ENCODE data around the gene SLC6A13. TPM values are rescaled to one million over a fixed set of nuclear protein-coding genes. Genes with fewer than 3 reads are reported as not detected.

The SLC6A13 gene
- total and polyA plus RNA-seq, 2 donors (not counting 1 experiment from before 2014, with no cell fraction given) = 0.22 to 0.54 TPM

GRCh38 chr12:209851-210250, 52.8 kb downstream of the SLC6A13 start:
- Histone ChIP-seq H3K4me3 (ENCODE audit: control extremely low read depth in 1 of 5, extremely low read depth in 1 of 5, insufficient read depth in 1 of 5, low read depth in 2 of 5, low read length in 4 of 5) (no peak overlapping the region), H3K27ac (ENCODE audit: low read length in 2 of 2) (no peak overlapping the region), H3K27me3 (replicated peaks in 1 of 4; ENCODE audit: control extremely low read depth in 1 of 4, control insufficient read depth in 3 of 4, insufficient read depth in 4 of 4, low read length in 3 of 4) (peaks cover 0 to 31% (median 7%) of the 10 kb centered on the region in 4 experiments), H4K20me1 (ENCODE audit: control insufficient read depth, insufficient read depth, low read length, poor library complexity, severe bottlenecking) (no peaks in the 10 kb centered on the region), H3K36me3 (replicated peaks in 1 of 2; ENCODE audit: control extremely low read depth in 1 of 2, control insufficient read depth in 1 of 2, extremely low read depth in 1 of 2, insufficient read depth in 2 of 2, low read length in 1 of 2) (no peaks in the 10 kb centered on the region), H3K79me2 (ENCODE audit: control insufficient read depth, insufficient read depth, low read length) (no peaks in the 10 kb centered on the region), H3K4me2 (replicated peaks; ENCODE audit: low read depth, low read length, poor library complexity, severe bottlenecking) (no peak overlapping the region), H3K9ac (ENCODE audit: low read length) (no peak overlapping the region), H2AFZ (ENCODE audit: insufficient read depth, low read depth, low read length, poor library complexity, severe bottlenecking) (no peak overlapping the region), H3K9me3 (ENCODE audit: control extremely low read depth in 1 of 3, control insufficient read depth in 2 of 3, insufficient read depth in 1 of 3, low read length in 2 of 3) (peaks cover 0 to 8% (median 0%) of the 10 kb centered on the region in 3 donors), H3K4me1 (ENCODE audit: control insufficient read depth in 2 of 2, insufficient read depth in 2 of 2, low read length in 2 of 2) (peaks cover 3 to 8% of the 10 kb centered on the region in 2 donors)
- Mint-ChIP-seq H3K27ac (no peak overlapping the region), H3K27me3 (peaks cover 55% of the 10 kb centered on the region), H3K4me1 (peaks cover 10% of the 10 kb centered on the region), H3K9me3 (ENCODE audit: insufficient read depth) (peaks cover 2% of the 10 kb centered on the region), H3K4me3 (no peak overlapping the region)
- CTCF ChIA-PET = interaction anchor here (0.6 kb wide), 1 partner anchor 13 kb away, joined by 3 read pairs; no protein-coding TSS in a partner anchor
- ATAC-seq (ENCODE audit: low read depth) (no peak), DNase-seq (no peak)
- intact Hi-C loops (cut with micrococcal nuclease) = no loop called here
- no peak for TF ChIP-seq EZH2 (IDR thresholded peaks at IDR 0.05; ENCODE audit: borderline replicate concordance, insufficient read depth, low read depth, low read length, poor library complexity, severe bottlenecking)
- TF ChIP-seq, protein P1, sequence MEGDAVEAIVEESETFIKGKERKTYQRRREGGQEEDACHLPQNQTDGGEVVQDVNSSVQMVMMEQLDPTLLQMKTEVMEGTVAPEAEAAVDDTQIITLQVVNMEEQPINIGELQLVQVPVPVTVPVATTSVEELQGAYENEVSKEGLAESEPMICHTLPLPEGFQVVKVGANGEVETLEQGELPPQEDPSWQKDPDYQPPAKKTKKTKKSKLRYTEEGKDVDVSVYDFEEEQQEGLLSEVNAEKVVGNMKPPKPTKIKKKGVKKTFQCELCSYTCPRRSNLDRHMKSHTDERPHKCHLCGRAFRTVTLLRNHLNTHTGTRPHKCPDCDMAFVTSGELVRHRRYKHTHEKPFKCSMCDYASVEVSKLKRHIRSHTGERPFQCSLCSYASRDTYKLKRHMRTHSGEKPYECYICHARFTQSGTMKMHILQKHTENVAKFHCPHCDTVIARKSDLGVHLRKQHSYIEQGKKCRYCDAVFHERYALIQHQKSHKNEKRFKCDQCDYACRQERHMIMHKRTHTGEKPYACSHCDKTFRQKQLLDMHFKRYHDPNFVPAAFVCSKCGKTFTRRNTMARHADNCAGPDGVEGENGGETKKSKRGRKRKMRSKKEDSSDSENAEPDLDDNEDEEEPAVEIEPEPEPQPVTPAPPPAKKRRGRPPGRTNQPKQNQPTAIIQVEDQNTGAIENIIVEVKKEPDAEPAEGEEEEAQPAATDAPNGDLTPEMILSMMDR (IDR thresholded peaks at IDR 0.05) = no peak
- POLR2A ChIA-PET = no interaction called here
- WGBS (ENCODE audit: insufficient coverage) = 92% methylated on average over 9 of the region's 12 CpGs

GRCh38 chr12:209246-209645, 53.4 kb downstream of the SLC6A13 start:
- DNase-seq (no peak), ATAC-seq (ENCODE audit: low read depth) (no peak)
- Histone ChIP-seq H3K36me3 (replicated peaks in 1 of 2; ENCODE audit: control extremely low read depth in 1 of 2, control insufficient read depth in 1 of 2, extremely low read depth in 1 of 2, insufficient read depth in 2 of 2, low read length in 1 of 2) (no peaks in the 10 kb centered on the region), H3K4me2 (replicated peaks; ENCODE audit: low read depth, low read length, poor library complexity, severe bottlenecking) (no peak overlapping the region), H3K9ac (ENCODE audit: low read length) (no peak overlapping the region), H3K4me3 (ENCODE audit: control extremely low read depth in 1 of 5, extremely low read depth in 1 of 5, insufficient read depth in 1 of 5, low read depth in 2 of 5, low read length in 4 of 5) (no peak overlapping the region), H3K79me2 (ENCODE audit: control insufficient read depth, insufficient read depth, low read length) (no peaks in the 10 kb centered on the region), H3K27ac (ENCODE audit: low read length in 2 of 2) (no peak overlapping the region), H3K27me3 (replicated peaks in 1 of 4; ENCODE audit: control extremely low read depth in 1 of 4, control insufficient read depth in 3 of 4, insufficient read depth in 4 of 4, low read length in 3 of 4) (peaks cover 0 to 36% (median 9%) of the 10 kb centered on the region in 4 experiments), H4K20me1 (ENCODE audit: control insufficient read depth, insufficient read depth, low read length, poor library complexity, severe bottlenecking) (no peaks in the 10 kb centered on the region), H3K9me3 (ENCODE audit: control extremely low read depth in 1 of 3, control insufficient read depth in 2 of 3, insufficient read depth in 1 of 3, low read length in 2 of 3) (peaks cover 0 to 12% (median 0%) of the 10 kb centered on the region in 3 donors), H3K4me1 (ENCODE audit: control insufficient read depth in 2 of 2, insufficient read depth in 2 of 2, low read length in 2 of 2) (peaks cover 4 to 8% of the 10 kb centered on the region in 2 donors), H2AFZ (ENCODE audit: insufficient read depth, low read depth, low read length, poor library complexity, severe bottlenecking) (no peak overlapping the region)
- Mint-ChIP-seq H3K4me1 (peaks cover 10% of the 10 kb centered on the region), H3K9me3 (ENCODE audit: insufficient read depth) (peaks cover 2% of the 10 kb centered on the region), H3K4me3 (no peak overlapping the region), H3K27ac (no peak overlapping the region), H3K27me3 (peaks cover 55% of the 10 kb centered on the region)
- ChIA-PET POLR2A (no interaction called here), CTCF (interaction anchor here (0.6 kb wide), 1 partner anchor 13 kb away, joined by 3 read pairs; no protein-coding TSS in a partner anchor)
- intact Hi-C loops (cut with micrococcal nuclease) = no loop called here
- 90% methylated on average over 12 of the region's 15 CpGs for WGBS (ENCODE audit: insufficient coverage)
- TF ChIP-seq, protein P1 (IDR thresholded peaks at IDR 0.05) = no peak
- no peak for TF ChIP-seq EZH2 (IDR thresholded peaks at IDR 0.05; ENCODE audit: borderline replicate concordance, insufficient read depth, low read depth, low read length, poor library complexity, severe bottlenecking)

Data from B cell (primary cell).